ENCODE data around the gene VTI1A.

The VTI1A gene

GRCh38 chr10:112649006-112649821 is 202.2 kb downstream of the VTI1A start:
- Histone ChIP-seq H3K27ac (no peak overlapping the region), H3K79me2 (ENCODE audit: insufficient read depth, low read depth) (no peaks in the 10 kb centered on the region), H3K4me2 (no peak overlapping the region), H3K9ac (no peak overlapping the region), H3K4me1 (ENCODE audit: low read depth, poor library complexity, severe bottlenecking) (no peaks in the 10 kb centered on the region), H3K27me3 (ENCODE audit: insufficient read depth, low read depth) (no peaks in the 10 kb centered on the region), H4K20me1 (ENCODE audit: insufficient read depth) (no peaks in the 10 kb centered on the region), H3K36me3 (ENCODE audit: insufficient read depth) (no peaks in the 10 kb centered on the region), H2AFZ (ENCODE audit: low read depth) (no peak overlapping the region), H3K4me3 (IDR thresholded peaks at IDR 0.05; ENCODE audit: insufficient read depth, low read depth, low read length) (no peak overlapping the region)
- TF ChIP-seq CTCF (conservative IDR thresholded peaks at IDR 0.05; ENCODE audit: low read depth, low read length), result no peak

GRCh38 chr10:112649822-112650152 is 202.8 kb downstream of the VTI1A start:
- Histone ChIP-seq H3K4me3 (IDR thresholded peaks at IDR 0.05; ENCODE audit: insufficient read depth, low read depth, low read length) (no peak overlapping the region), H3K79me2 (ENCODE audit: insufficient read depth, low read depth) (no peaks in the 10 kb centered on the region), H3K9ac (no peak overlapping the region), H3K4me1 (ENCODE audit: low read depth, poor library complexity, severe bottlenecking) (no peaks in the 10 kb centered on the region), H3K27ac (no peak overlapping the region), H3K27me3 (ENCODE audit: insufficient read depth, low read depth) (no peaks in the 10 kb centered on the region), H2AFZ (ENCODE audit: low read depth) (no peak overlapping the region), H4K20me1 (ENCODE audit: insufficient read depth) (no peaks in the 10 kb centered on the region), H3K36me3 (ENCODE audit: insufficient read depth) (no peaks in the 10 kb centered on the region), H3K4me2 (no peak overlapping the region)
- no peak for TF ChIP-seq CTCF (conservative IDR thresholded peaks at IDR 0.05; ENCODE audit: low read depth, low read length)

DNA sequence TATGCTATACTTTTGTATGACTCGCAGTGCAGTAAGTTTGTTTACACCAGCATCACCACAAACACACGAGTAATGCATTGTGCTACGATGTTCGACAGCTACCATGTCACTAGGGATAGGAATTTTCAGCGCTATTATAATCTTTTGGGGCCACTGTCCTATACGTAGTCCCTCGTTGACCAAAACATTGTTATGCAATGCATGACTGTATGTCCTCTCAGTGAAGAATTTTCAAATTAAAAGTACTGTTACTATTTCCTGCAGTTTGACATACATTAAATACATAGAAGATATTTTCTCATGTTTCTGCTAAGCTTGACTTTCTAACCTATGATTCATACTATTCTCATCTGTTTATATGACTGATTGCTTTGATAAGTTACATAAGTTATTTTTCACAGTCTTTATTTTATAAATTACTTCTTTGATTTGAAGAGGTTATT is 203.6 kb downstream of the VTI1A start:
- Histone ChIP-seq H3K79me2 (ENCODE audit: insufficient read depth, low read depth) (no peaks in the 10 kb centered on the region), H3K4me1 (ENCODE audit: low read depth, poor library complexity, severe bottlenecking) (no peaks in the 10 kb centered on the region), H3K27me3 (ENCODE audit: insufficient read depth, low read depth) (no peaks in the 10 kb centered on the region), H3K27ac (no peak overlapping the region), H4K20me1 (ENCODE audit: insufficient read depth) (no peaks in the 10 kb centered on the region), H3K36me3 (ENCODE audit: insufficient read depth) (no peaks in the 10 kb centered on the region), H2AFZ (ENCODE audit: low read depth) (no peak overlapping the region), H3K4me3 (IDR thresholded peaks at IDR 0.05; ENCODE audit: insufficient read depth, low read depth, low read length) (no peak overlapping the region), H3K9ac (no peak overlapping the region), H3K4me2 (no peak overlapping the region)
- TF ChIP-seq CTCF (conservative IDR thresholded peaks at IDR 0.05; ENCODE audit: low read depth, low read length), result no peak

- Histone ChIP-seq H4K20me1 (ENCODE audit: insufficient read depth) (no peaks in the 10 kb centered on the region), H3K79me2 (ENCODE audit: insufficient read depth, low read depth) (no peaks in the 10 kb centered on the region), H3K27me3 (ENCODE audit: insufficient read depth, low read depth) (no peaks in the 10 kb centered on the region), H3K4me1 (ENCODE audit: low read depth, poor library complexity, severe bottlenecking) (no peaks in the 10 kb centered on the region), H2AFZ (ENCODE audit: low read depth) (no peak overlapping the region), H3K4me2 (no peak overlapping the region), H3K36me3 (ENCODE audit: insufficient read depth) (no peaks in the 10 kb centered on the region), H3K27ac (no peak overlapping the region), H3K9ac (no peak overlapping the region), H3K4me3 (IDR thresholded peaks at IDR 0.05; ENCODE audit: insufficient read depth, low read depth, low read length) (no peak overlapping the region)
- TF ChIP-seq CTCF (conservative IDR thresholded peaks at IDR 0.05; ENCODE audit: low read depth, low read length), result no peak
Observed at GRCh38 chr10:112653215-112653614, 206.2 kb downstream of the VTI1A start.
